GM23248 (cell line): ENCODE data around the gene DNAH2.

Source experiments
- EZH2 ChIP-seq: fragments of 200-600 bp; sonication (generic); IDR thresholded peaks from 2 replicates; pipeline ENCODE4 v1.6.1; 2018; ENCODE audit warnings: antibody characterized with exemption, mild to moderate bottlenecking; ENCODE audit not compliant: insufficient read depth, poor library complexity, severe bottlenecking
- EZH2phosphoT487 ChIP-seq: fragments of 200-600 bp; sonication (generic); IDR thresholded peaks from 2 replicates; pipeline ENCODE4 v1.6.1; 2018; ENCODE audit warnings: antibody characterized with exemption, moderate library complexity, mild to moderate bottlenecking, low read depth; ENCODE audit not compliant: insufficient read depth

- TF ChIP-seq EZH2, result no peak
- TF ChIP-seq EZH2phosphoT487, result no peak
These were observed 125.1 kb downstream of the DNAH2 start for GRCh38 chr17:7842380-7843256.
